Trophoblast cell (in vitro differentiated cells and primary cell): Measurements from ENCODE around the gene CDKAL1.

Experiments
- DNase-seq, 2 donors: peaks; one replicate each; pipeline ENCODE4 v3.0.0-alpha.2; 2016
- H2AFZ ChIP-seq: 2 replicates; pipeline ENCODE4 v1.6.1; 2013; ENCODE audit warnings: low read length, moderate library complexity, mild to moderate bottlenecking; ENCODE audit not compliant: insufficient read depth, poor library complexity
- H2AK5ac ChIP-seq: 2 replicates; pipeline ENCODE4 v1.6.1; 2013; ENCODE audit warnings: mild to moderate bottlenecking, low read length
- H2BK120ac ChIP-seq: 2 replicates; pipeline ENCODE4 v1.6.1; 2013; ENCODE audit warnings: low read length, mild to moderate bottlenecking, moderate library complexity; ENCODE audit not compliant: insufficient read depth, poor library complexity
- H2BK12ac ChIP-seq: 2 replicates; pipeline ENCODE4 v1.6.1; 2013; ENCODE audit warnings: mild to moderate bottlenecking, low read length, moderate library complexity
- H2BK5ac ChIP-seq: 2 replicates; pipeline ENCODE4 v1.6.1; 2013; ENCODE audit warnings: low read length, low read depth, moderate library complexity, mild to moderate bottlenecking; ENCODE audit not compliant: poor library complexity
- H3K14ac ChIP-seq: 2 replicates; pipeline ENCODE4 v1.6.1; 2013; ENCODE audit warnings: mild to moderate bottlenecking, low read length
- H3K18ac ChIP-seq: 2 replicates; pipeline ENCODE4 v1.6.1; 2013; ENCODE audit warnings: mild to moderate bottlenecking, low read length
- H3K23ac ChIP-seq: 2 replicates; pipeline ENCODE4 v1.6.1; 2013; ENCODE audit warnings: low read length
- H3K27ac ChIP-seq: 2 replicates; pipeline ENCODE4 v1.5.1; 2013; ENCODE audit warnings: low read depth, mild to moderate bottlenecking, inconsistent platforms, low read length, moderate library complexity
- H3K27me3 ChIP-seq: 2 replicates; pipeline ENCODE4 v1.6.1; 2013; ENCODE audit warnings: inconsistent platforms, mild to moderate bottlenecking, low read length, moderate library complexity; ENCODE audit not compliant: insufficient read depth
- H3K36me3 ChIP-seq, 2 experiments: 1 replicate in 1 of 2; 2 replicates in 1 of 2; pipeline ENCODE4 v1.6.1; 2013; ENCODE audit warnings: low read length in 2 of 2, mild to moderate bottlenecking in 2 of 2, moderate library complexity in 1 of 2; ENCODE audit not compliant: insufficient read depth in 2 of 2, control insufficient read depth in 1 of 2
- H3K4ac ChIP-seq: 2 replicates; pipeline ENCODE4 v1.6.1; 2013; ENCODE audit warnings: low read depth, mild to moderate bottlenecking, low read length, moderate library complexity
- H3K4me1 ChIP-seq, 2 experiments: 1 replicate in 1 of 2; 2 replicates in 1 of 2; pipeline ENCODE4 v1.6.1; 2013; ENCODE audit warnings: low read length in 2 of 2, mild to moderate bottlenecking in 2 of 2, moderate library complexity in 1 of 2; ENCODE audit not compliant: insufficient read depth in 2 of 2, control insufficient read depth in 1 of 2
- H3K4me2 ChIP-seq: 2 replicates; pipeline ENCODE4 v1.6.1; 2013; ENCODE audit warnings: inconsistent platforms, mild to moderate bottlenecking, low read length, moderate library complexity
- H3K4me3 ChIP-seq: 2 replicates; pipeline ENCODE4 v1.5.1; 2013; ENCODE audit warnings: mild to moderate bottlenecking, low read depth, low read length, inconsistent platforms
- H3K79me1 ChIP-seq: one replicate; pipeline ENCODE4 v1.6.1; 2013; ENCODE audit warnings: low read length
- H3K79me2 ChIP-seq: 2 replicates; pipeline ENCODE4 v1.6.1; 2013; ENCODE audit warnings: low read length, mild to moderate bottlenecking; ENCODE audit not compliant: control insufficient read depth, insufficient read depth, poor library complexity
- H3K9ac ChIP-seq: 2 replicates; pipeline ENCODE4 v1.6.1; 2013; ENCODE audit warnings: mild to moderate bottlenecking, low read length
- H3K9me3 ChIP-seq: 2 replicates; pipeline ENCODE4 v1.6.1; 2013; ENCODE audit warnings: low read depth, mild to moderate bottlenecking, control low read depth, inconsistent platforms, low read length; ENCODE audit not compliant: insufficient read depth
- H4K12ac ChIP-seq: 2 replicates; pipeline ENCODE4 v1.6.1; 2013; ENCODE audit warnings: low read depth, mild to moderate bottlenecking, low read length, moderate library complexity
- H4K8ac ChIP-seq: 2 replicates; pipeline ENCODE4 v1.6.1; 2013; ENCODE audit warnings: low read depth, mild to moderate bottlenecking, low read length, moderate library complexity
- H4K91ac ChIP-seq: one replicate; pipeline ENCODE4 v1.6.1; 2013; ENCODE audit warnings: low read depth, mild to moderate bottlenecking, low read length, moderate library complexity
- WGBS: extraction: QIAGEN DNeasy Blood & Tissue Kit; methylation state at CpG from one replicate; pipeline ENCODE4 v1.1.7; 2013; ENCODE audit warnings: missing lambda C conversion rate; ENCODE audit not compliant: insufficient read length, insufficient coverage; ENCODE audit errors: extremely low coverage; 5-methylcytosine and 5-hydroxymethylcytosine counted together

The CDKAL1 gene

GRCh38 chr6:21067521-21067920, 533.3 kb downstream of the CDKAL1 start:
- Histone ChIP-seq H3K18ac (no peak overlapping the region), H3K9me3 (no peaks in the 10 kb centered on the region), H3K4ac (no peak overlapping the region), H4K8ac (no peak overlapping the region), H3K9ac (no peak overlapping the region), H3K79me2 (no peaks in the 10 kb centered on the region), H3K4me1 (no peaks in the 10 kb centered on the region), H3K79me1 (no peaks in the 10 kb centered on the region), H3K14ac (no peak overlapping the region), H3K36me3 (no peaks in the 10 kb centered on the region), H4K12ac (no peak overlapping the region), H3K27me3 (no peaks in the 10 kb centered on the region), H4K91ac (no peak overlapping the region), H2BK120ac (no peak overlapping the region), H2BK5ac (no peak overlapping the region), H3K4me2 (no peak overlapping the region), H3K4me3 (no peak overlapping the region), H3K27ac (no peak overlapping the region), H2AFZ (no peak overlapping the region), H2BK12ac (no peak overlapping the region), H3K23ac (no peak overlapping the region), H2AK5ac (no peak overlapping the region)
- DNase-seq: no peak
- WGBS: no CpG with 5 or more reads among the region's 3 CpGs

GRCh38 chr6:21070620-21071019, 536.4 kb downstream of the CDKAL1 start:
- DNase-seq: no peak
- no peak overlapping the region for H4K91ac ChIP-seq
- no CpG with 5 or more reads among the region's 2 CpGs for WGBS
- no peak overlapping the region for H3K4me2 ChIP-seq
- no peak overlapping the region for H2BK12ac ChIP-seq
- no peak overlapping the region for H3K14ac ChIP-seq
- H3K79me1 ChIP-seq: no peaks in the 10 kb centered on the region
- H3K27me3 ChIP-seq: no peaks in the 10 kb centered on the region
- no peak overlapping the region for H3K9ac ChIP-seq
- H2AFZ ChIP-seq: no peak overlapping the region
- no peak overlapping the region for H3K23ac ChIP-seq
- H3K4me1 ChIP-seq: no peaks in the 10 kb centered on the region
- H2BK120ac ChIP-seq: no peak overlapping the region
- H4K8ac ChIP-seq: no peak overlapping the region
- no peaks in the 10 kb centered on the region for H3K36me3 ChIP-seq
- no peak overlapping the region for H2BK5ac ChIP-seq
- no peak overlapping the region for H3K18ac ChIP-seq
- H3K4ac ChIP-seq: no peak overlapping the region
- no peak overlapping the region for H4K12ac ChIP-seq
- no peak overlapping the region for H2AK5ac ChIP-seq
- no peaks in the 10 kb centered on the region for H3K9me3 ChIP-seq
- H3K79me2 ChIP-seq: no peaks in the 10 kb centered on the region
- H3K27ac ChIP-seq: no peak overlapping the region
- no peak overlapping the region for H3K4me3 ChIP-seq

GRCh38 chr6:21071780-21072468, 537.7 kb downstream of the CDKAL1 start:
- no peak for DNase-seq
- Histone ChIP-seq H3K18ac (no peak overlapping the region), H3K4ac (no peak overlapping the region), H4K8ac (no peak overlapping the region), H3K4me1 (no peaks in the 10 kb centered on the region), H3K79me1 (no peaks in the 10 kb centered on the region), H3K79me2 (no peaks in the 10 kb centered on the region), H4K12ac (no peak overlapping the region), H2BK120ac (no peak overlapping the region), H2AFZ (no peak overlapping the region), H3K27me3 (no peaks in the 10 kb centered on the region), H3K27ac (no peak overlapping the region), H3K23ac (no peak overlapping the region), H3K4me3 (no peak overlapping the region), H3K9me3 (no peaks in the 10 kb centered on the region), H3K14ac (no peak overlapping the region), H3K36me3 (no peaks in the 10 kb centered on the region), H3K4me2 (no peak overlapping the region), H2AK5ac (no peak overlapping the region), H2BK12ac (no peak overlapping the region), H2BK5ac (no peak overlapping the region), H4K91ac (no peak overlapping the region), H3K9ac (no peak overlapping the region)
- WGBS: no CpG with 5 or more reads among the region's 8 CpGs

GRCh38 chr6:21073318-21073839, 539.1 kb downstream of the CDKAL1 start:
- Histone ChIP-seq H3K79me2 (no peaks in the 10 kb centered on the region), H4K12ac (no peak overlapping the region), H3K4me2 (no peak overlapping the region), H3K27ac (no peak overlapping the region), H4K91ac (no peak overlapping the region), H3K36me3 (no peaks in the 10 kb centered on the region), H2BK5ac (no peak overlapping the region), H3K4me3 (no peak overlapping the region), H3K14ac (no peak overlapping the region), H3K27me3 (no peaks in the 10 kb centered on the region), H2AK5ac (no peak overlapping the region), H3K9ac (no peak overlapping the region), H2BK12ac (no peak overlapping the region), H3K18ac (no peak overlapping the region), H3K4ac (no peak overlapping the region), H3K23ac (no peak overlapping the region), H3K79me1 (no peaks in the 10 kb centered on the region), H2BK120ac (no peak overlapping the region), H3K4me1 (no peaks in the 10 kb centered on the region), H4K8ac (no peak overlapping the region), H3K9me3 (no peaks in the 10 kb centered on the region), H2AFZ (no peak overlapping the region)
- no peak for DNase-seq
- WGBS: no CpG with 5 or more reads among the region's 2 CpGs
